HG02678 (cell line): ENCODE measurements around the gene ISCA1.

Source experiments
- ATAC-seq: cut with Tn5 transposase; IDR thresholded peaks from one replicate; pipeline ENCODE4 v1.9.1; 2021; ENCODE audit warnings: mild to moderate bottlenecking, moderate library complexity; ENCODE audit not compliant: unreplicated experiment

Gene ISCA1

GRCh38 chr9:86238861-86239770 lies 43.2 kb downstream of the ISCA1 start:
- no peak for ATAC-seq

DNA sequence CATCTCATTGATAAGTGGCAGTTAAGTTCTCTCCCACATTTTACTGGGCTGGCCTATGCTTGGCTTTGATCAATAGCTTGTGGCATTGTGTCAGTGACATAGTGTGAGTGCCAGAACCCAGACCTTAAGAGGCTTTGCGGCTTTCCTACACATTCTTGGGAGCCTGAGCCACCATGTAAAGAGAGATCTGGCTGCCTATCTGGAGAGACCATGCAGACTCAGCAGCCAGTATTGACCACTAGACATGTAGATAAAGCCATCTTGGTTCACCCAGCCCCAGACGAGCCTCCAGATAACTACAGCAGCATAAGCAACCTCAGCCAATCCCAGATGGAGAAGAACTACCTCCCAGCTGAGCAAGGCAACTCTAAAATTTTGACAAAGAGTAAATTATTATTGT lies 51.5 kb downstream of the ISCA1 start:
- no peak for ATAC-seq

- no peak for ATAC-seq
Measured at GRCh38 chr9:86222667-86223066, 59.7 kb downstream of the ISCA1 start.

- ATAC-seq, result no peak
Measured at GRCh38 chr9:86219606-86220005, 62.7 kb downstream of the ISCA1 start.

DNA sequence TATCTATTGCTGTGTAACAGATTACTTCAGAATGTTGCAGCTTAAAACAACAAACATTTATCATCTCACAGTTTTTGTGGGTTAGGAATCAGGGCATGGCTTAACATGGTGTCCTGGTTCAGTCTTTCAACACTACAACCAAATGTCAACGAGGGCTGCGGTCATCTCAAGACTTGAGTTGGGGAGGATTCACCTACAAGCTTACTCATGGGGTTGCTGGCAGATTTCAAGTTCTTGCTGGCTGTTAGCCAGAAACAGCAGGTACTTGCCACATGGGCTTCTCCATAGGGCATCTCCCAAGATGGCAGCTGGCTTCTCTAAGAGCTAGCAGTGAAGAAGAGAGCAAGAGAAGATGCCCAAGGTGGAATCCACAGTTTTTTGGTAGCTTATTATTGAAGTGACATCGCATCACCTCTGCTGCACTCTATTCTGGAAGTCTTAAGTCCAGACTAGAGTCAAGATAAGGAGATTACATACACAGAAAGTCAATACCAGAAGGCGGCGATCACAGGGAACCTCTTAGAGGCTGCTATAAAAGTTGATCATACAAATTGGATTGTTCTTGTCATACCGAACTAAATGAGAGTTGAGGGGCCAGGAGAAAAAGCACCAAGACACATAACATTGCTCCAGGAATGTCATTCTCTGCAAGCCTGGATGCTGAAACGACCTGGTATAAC lies 65.1 kb downstream of the ISCA1 start:
- no peak for ATAC-seq
